IPS-11a (cell line): Measurements from ENCODE around the gene ASIC5.
"Not testable (repeated sequence)": the region's sequence is repeated elsewhere in the genome, so short reads cannot be mapped to it uniquely, and the experiment has no call there.

Source experiments
- H3K4me3 ChIP-seq: one replicate; pipeline ENCODE4 v1.5.1; 2013; ENCODE audit warnings: low read depth, low read length, control low read depth

Gene ASIC5, protein sequence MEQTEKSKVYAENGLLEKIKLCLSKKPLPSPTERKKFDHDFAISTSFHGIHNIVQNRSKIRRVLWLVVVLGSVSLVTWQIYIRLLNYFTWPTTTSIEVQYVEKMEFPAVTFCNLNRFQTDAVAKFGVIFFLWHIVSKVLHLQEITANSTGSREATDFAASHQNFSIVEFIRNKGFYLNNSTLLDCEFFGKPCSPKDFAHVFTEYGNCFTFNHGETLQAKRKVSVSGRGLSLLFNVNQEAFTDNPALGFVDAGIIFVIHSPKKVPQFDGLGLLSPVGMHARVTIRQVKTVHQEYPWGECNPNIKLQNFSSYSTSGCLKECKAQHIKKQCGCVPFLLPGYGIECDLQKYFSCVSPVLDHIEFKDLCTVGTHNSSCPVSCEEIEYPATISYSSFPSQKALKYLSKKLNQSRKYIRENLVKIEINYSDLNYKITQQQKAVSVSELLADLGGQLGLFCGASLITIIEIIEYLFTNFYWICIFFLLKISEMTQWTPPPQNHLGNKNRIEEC

DNA sequence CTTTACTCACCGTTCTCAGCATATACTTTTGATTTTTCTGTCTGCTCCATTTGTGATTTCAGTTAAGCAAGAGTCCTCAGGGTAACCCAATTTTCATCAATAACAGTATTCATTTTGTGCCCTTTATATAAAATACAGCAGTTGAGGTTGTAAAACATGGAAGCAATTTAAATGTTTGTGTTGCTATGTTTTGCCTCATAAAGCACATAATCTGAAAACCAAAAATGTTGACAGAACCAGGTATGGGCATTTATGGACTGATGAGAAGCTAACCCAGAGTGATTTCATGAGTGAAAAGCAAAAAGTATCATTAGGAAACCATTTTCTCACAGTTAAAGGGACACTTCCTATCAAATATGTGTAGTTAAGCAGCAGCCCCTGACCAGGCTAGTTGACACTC, at the start of gene ASIC5:
Gene ASIC5, minus strand, starts transcription at position 101 of the 400 bp plus-strand sequence. Its CDS starts 51 bp downstream, at position 50.
- no peak within 1 kb of the TSS for H3K4me3 ChIP-seq

DNA sequence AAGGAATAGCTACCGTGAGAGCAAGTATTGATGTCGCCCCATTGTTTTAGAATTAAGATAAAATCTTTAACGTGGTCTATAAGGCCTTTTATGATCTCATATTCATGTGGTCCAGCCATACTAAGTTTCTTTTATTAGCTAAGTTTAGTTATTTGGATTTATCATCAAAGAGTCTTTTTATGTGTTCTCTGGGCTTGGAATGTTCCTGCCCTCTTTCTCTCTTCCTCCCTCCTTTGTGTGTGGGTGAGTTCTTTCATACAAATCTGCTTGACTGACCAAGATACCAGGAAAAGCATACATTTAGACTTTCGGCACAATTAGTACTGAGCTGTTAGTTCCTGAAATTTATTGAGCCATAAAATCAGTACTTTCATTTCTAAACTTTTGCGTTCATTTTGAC, 48.7 kb upstream of the ASIC5 start:
- H3K4me3 ChIP-seq, result no peak overlapping the region

DNA sequence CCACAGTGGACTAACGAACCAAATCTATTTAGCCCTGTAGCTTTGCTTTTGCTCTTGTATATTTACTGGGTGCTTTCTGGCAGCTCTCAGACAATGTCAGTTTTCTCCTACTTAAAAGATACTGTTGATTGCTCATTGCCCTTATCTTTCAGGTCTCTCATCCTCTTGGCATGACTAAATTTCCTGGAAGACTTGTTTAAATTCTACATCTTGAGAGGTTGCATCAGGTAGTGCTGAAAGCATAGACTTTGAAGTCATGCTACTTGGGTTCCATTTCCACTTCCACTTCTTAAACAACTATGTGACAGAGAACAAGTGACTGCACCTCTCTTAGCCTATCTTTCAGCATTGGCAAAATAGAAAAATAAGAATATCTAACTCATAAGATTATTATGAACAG, 45.8 kb upstream of the ASIC5 start:
- H3K4me3 ChIP-seq, result no peak overlapping the region

DNA sequence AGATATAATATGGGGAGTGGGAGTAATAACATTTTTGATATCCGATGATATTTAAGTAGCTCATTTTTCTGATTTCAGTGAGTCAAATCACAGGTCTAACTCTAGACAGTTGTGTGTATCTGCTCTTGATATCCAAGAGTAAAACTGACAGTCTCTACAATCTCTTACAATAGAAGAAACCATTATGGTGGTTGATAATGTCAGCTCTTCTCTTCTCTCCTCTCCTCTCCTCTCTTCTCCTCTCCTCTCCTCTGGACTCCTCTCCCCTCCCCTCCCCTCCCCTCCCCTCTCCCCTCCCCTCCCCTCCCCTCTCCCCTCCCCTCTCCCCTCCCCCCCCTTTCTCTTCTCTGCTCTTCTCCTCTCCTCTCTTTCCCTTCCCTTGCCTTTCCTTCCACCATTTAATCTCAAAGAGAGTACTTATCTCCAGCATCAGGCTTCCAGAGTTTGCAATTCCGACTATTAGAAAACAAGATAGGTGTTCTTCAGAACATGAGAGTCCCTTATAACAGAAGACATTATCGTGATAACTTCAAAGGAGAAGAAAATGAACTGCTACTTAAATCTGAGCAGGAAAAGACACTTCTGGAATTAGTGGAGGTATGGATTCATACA, 43.6 kb upstream of the ASIC5 start:
- H3K4me3 ChIP-seq, result no peak overlapping the region

DNA sequence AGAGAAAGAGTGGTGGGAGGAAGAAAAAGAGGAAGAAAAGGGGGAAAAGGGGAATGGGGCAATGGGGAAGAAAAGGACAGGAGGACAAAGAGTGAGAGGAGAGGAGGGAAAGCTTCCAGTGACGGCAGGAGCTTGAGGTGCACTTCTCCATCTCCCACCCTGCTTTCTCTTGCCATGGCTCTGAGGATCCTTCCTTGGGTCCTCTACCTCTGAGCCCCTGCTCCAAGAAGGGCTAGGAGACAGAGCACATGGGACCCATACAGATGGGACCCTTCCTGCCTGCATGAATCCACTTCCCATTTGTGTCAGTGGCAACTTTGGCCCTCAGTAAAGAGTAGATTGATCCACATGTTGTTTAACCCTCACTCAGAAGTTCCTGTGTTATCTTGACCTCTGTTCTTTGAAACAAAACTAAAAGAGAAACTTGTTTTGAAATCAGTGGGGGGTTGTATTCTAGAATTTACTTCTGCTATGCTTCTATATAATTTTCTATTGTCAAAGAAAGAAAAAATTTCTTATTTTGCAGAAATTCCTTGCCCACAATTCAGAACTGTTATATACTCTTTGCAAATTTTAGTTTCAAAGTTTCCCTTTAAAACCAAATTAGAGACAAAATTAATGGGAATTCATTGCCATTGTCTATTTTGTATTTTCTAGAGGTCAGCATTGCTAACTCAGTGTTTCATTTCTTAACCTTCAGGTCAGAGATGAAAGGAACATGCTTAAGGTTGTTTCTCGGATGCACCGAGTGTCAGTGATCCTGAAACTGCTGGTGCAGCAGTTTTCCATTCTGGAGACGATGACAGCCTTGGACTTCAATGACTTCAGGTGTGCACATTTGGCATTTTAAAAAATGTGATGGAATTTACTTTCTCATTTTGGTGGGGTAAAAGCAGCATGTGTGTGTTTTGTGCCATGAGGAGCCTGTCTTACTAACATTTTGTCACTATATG, 42.4 kb upstream of the ASIC5 start:
- H3K4me3 ChIP-seq, result no peak overlapping the region

DNA sequence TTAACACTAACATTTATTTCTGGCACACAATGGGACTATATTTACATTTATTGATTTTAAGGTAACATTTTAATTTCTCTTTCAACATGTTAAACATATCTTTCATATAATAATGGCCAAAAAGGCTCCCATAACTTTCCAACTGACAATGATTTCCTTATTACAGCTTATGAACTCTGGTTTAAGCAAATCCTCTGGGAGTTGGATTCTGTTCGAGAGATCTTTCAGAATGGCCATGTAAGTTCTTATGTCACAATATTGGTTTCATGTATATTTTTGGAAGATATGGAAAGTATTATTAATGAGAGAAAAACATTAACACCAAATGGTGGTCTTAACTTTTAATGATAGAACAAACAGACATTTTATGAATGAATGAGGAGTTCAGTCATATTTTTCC, 41.5 kb upstream of the ASIC5 start:
- no peak overlapping the region for H3K4me3 ChIP-seq

DNA sequence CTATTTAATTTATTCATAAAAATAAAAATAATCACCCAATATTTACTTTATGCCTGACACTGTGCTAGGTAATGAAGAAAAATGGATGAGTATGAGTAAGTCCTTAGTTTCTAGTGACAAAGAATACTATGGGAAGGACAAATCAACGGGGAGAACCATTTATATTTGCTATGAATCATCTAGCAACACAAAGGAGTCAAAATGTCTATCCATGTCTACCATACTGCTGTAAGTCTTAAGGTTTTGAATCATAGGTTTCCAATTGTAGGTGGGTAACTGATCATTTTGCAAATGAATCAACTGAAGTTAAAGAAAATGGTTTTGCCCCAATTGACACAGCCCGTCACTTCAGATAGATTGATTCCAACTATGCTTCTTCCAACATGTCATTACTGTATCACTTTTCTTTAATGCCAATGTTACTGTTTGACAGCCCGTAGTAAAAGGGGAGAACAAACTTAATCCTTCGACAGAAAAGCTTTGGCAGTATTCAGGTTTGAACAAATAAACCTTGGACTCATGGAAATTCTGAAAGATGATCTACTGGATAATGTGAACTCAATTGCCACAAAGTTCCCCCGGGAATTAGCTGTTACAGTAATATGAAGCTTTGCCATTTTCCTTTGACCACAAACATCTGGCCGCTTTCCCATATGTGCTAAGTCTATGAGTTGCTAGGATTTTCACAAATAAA, 40.6 kb upstream of the ASIC5 start:
- no peak overlapping the region for H3K4me3 ChIP-seq

DNA sequence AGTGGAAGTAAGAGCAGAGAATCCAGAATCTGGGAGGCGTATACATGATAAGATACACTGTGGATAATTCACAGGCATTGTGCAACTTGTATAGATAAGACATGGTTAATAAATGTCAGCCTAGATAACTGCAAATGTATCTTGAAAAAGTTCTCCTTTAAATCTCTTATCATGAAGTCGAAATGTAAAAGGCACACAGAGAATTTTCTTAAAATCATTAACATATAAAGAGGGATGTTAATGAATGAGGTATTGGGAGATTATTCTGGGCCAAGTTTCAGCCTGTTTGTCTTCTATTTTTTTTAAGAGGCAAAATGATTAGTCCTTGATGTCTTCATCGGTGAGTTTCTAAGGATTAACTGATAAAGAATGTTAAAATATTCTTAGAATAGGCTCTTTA, 38.3 kb upstream of the ASIC5 start:
- no peak overlapping the region for H3K4me3 ChIP-seq

DNA sequence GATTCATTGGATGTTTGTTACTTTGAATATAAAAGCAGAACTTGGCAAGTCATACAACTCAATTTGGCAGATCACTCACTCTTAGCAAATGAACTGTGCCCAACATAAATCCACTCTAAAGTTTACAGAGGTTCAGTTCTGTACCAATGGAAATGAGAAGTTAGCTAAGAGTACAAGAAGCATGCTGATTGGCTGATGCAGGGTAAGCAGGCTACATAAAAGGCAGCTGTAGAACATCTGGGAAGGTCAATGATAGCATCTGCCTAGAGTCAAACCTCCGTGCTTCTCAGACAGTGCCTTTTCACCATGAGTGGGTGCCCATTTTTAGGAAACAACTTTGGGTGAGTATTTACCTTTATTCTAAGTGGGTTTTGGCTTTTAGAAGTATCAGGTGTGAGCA, 37.4 kb upstream of the ASIC5 start, which contains the start of gene TDO2:
Gene TDO2, plus strand, starts transcription at position 244 of the 400 bp plus-strand sequence. Its CDS starts 63 bp downstream, at position 307.
- H3K4me3 ChIP-seq, result no peak within 1 kb of the TSS

DNA sequence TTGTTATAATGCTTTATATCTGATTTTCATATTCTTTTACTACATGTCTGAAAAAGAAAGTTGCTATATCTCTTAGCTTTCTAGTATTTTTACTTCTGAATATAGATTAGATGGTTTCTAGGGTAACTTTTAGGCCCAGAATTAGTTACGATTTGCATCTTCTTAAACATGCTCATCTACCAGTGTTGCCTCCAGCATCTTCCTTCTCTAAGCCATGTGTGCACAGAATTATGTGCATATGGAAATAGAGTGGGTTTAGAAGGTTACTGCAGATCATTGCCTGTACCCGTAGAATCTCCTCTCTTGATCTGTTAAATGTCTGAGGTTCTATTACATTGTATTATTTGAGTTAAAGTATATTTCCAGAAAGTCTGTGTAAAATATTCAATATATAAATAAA, 34.9 kb upstream of the ASIC5 start:
- H3K4me3 ChIP-seq, result no peak overlapping the region

DNA sequence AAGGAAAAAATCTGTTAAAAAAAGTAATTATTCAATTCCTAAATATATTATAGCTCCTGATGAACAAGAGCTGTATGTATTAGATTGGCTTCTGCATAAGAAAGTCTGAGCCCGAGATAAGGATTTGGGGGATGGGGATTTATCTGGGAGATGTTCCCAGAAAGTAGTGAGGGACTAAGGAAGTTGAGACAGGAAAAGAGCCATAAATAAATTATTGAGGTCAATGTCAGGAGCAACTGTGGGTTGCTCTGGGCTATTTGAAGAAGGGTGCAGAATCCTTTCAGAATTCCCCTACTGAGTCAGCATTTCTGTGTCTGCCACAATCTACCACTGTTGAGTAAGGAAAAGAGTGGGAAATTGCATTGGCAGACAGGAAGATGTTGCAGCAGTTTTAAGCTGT, 34.3 kb upstream of the ASIC5 start:
- H3K4me3 ChIP-seq, result no peak overlapping the region

DNA sequence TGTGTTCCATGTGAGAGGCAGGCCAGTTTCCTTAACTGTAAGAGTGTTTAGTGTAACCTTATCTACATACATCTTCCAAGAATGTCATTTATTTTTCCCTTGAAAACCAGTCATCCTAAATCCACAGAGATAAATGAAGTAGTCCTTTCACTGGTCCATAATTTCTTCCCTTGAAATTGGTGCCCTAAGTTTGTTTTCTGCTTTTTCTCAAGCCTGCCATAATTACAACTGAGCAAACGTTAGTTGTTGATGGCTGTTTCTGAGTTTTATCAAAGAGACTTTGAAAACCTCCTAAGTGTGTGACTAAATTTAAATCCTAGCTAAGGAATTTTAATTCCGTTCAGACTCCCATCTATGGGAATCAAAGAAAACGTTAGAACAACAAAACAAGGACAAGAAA, 33.8 kb upstream of the ASIC5 start:
- no peak overlapping the region for H3K4me3 ChIP-seq

DNA sequence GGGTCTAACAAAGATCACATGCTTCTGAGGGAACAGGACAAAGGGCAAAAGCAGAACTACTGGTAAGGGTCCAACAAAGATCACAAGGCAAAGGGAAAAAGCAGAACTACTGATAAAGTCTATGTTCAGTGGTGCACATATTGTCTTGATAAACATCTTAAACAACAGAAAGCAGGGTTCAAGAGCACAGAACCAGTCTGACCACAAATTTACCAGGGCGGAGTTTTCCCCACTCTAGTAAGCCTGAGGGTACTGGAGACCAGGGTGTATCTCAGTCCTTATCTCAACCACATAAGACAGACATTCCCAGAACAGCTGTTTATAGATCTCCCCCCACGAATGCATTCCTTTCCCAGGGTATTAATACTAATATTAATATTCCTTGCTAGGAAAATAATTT, 32.3 kb upstream of the ASIC5 start:
- not testable (repeated sequence) for H3K4me3 ChIP-seq

DNA sequence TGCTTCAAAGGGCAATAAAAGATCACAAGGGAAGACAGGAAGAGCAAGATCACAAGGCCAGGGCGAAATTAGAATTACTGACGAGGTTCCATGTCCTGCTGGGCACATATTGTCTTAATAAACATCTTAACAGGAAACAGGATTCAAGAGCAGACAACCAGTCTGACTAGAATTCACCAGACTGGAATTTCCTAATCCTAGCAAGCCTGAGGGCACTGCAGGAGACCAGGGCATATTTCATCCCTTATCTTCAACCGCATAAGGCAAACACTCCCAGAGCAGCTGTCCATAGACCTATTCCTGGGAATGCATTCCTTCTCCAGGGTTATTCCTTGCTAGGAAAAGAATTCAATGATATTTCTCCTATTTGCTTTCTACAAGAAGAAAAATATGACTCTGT, 25.0 kb upstream of the ASIC5 start:
- H3K4me3 ChIP-seq, result no peak overlapping the region

DNA sequence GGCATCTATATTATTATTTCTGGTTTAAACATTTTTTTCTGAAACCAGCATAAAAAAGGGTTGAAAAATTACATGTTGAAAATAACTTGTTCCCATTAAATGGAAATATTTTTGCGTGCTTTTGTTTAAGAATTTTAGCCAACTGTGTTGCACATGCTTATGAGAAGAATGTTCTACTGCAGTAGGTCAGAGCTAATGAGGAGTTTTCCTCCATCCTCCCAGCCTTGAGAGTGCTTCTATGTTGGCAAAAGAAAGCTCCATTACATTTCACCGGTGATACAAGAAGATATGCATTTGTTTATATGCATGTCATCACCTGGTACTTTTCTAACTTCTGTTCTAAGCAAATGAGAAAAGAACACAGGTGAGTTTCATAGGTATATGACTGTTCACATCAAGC, 23.9 kb upstream of the ASIC5 start:
- H3K4me3 ChIP-seq, result no peak overlapping the region

DNA sequence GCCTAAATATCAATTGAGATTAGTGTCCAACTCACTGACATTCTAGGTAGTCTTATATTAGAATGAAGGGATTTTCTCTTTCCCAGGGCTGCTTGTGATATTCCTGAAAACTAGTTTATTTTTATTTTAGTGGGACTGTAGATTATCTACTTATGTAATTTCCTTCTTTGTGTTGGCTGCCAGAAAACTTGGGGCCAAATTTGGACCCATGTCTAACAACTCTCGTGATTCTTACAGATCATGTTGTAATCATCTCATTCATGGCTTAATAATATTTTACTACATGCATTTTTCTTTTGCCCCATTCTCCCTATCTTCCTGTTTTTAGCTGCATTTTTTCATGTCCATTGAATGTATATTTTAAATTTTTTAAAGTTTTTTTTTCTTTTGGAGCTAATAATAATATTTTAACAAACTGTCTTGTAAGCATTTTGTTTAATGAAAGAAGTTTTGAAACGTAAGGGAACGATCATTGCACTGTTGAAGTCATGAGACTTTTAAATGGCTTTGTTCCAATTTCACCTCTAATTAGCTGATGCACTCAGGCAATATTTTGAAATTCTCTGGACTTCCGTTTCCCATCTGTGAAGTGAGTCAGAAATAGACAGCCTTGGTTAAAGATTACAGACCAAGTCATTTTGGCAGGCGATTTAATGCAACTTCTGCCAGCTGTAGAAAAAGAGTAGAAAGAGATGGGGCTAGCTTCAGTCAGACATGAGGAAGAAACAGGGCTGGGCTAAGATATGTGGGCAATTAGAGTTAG, 23.1 kb upstream of the ASIC5 start:
- H3K4me3 ChIP-seq, result no peak overlapping the region

DNA sequence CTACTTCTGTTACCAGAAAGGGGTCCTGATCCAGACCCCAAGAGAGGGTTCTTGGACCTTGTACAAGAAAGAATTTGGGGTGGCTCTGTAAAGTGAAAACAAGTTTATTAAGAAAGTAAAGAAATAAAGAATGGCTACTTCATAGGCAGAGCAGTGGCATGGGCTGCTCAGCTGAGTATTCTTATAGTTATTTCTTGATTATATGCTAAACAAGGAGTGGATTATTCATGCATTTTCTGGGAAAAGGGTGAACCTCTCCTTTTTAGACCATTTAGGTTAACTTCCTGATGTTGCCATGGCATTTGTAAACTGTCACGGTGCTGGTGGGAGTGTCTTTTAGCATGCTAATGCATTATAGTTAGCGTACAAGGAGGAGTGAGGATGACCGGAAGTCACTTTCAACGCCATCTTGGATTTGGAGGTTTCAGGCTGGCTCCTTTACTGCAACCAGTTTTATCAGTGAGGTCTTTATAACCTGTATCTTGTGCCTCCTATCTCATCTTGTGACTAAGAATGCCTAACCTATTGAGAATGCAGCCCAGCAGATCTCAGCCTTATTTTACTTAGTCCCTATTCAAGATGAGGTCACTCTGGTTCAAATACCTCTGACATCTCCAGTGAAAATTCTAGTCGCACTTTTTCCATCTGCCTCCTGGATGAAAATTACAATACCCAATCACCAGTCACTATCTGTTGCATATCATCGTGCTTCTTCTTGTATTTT, 21.9 kb upstream of the ASIC5 start:
- H3K4me3 ChIP-seq, result no peak overlapping the region

DNA sequence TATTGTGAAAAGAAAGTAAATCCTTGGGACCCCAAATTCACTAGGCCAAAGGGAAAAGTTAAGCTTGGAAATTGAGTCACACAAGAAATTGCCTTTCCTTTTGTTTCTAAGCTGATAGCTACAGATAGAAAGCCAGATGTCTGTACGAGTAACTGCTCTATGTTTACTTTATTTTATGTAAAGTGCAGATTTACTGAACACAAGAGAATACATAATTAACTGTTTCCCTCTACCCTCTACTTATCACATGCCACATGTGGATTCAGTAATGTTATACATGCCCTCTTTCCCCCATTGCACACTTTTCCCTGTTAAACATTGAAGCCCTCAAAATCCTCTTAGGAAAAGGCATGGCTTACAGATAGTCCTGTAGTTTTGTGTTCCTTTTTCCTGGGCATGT, 21.0 kb upstream of the ASIC5 start:
- no peak overlapping the region for H3K4me3 ChIP-seq

DNA sequence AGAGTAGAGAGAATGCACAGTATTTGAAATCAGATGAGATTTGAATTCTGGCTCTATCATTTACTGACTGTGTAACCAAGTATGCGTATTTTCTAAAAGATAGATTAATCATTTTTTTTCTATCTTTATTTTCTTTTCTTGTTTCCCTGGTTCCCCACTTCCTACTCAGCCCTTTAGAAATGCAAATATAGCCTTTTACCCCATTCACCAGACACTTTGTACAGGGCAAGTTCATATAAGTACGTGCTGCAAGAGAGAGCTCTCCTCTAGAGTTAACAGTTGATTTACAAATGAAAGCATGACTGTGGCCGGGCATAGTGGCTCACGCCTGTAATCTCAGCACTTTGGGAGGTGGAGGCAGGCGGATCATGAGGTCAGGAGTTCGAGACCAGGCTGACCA, 19.6 kb upstream of the ASIC5 start:
- H3K4me3 ChIP-seq, result no peak overlapping the region
